Dendritic cell treated with granulocyte-macrophage colony-stimulating factor and Interleukin-4, amounts not matched to agents 40 ng/mL and 50 ng/mL, for 4 days (primary cell): ENCODE measurements around the gene NSMCE4A.
"Not testable (repeated sequence)": the region's sequence is repeated elsewhere in the genome, so short reads cannot be mapped to it uniquely, and the experiment has no call there.

Experiments
- H3K27ac Mint-ChIP-seq: one replicate; pipeline ENCODE4 v1.8.0; 2022; ENCODE audit warnings: mild to moderate bottlenecking, mixed read lengths
- H3K27me3 Mint-ChIP-seq: one replicate; pipeline ENCODE4 v1.8.0; 2022; ENCODE audit warnings: mild to moderate bottlenecking, mixed read lengths
- H3K36me3 Mint-ChIP-seq: one replicate; pipeline ENCODE4 v1.8.0; 2022; ENCODE audit warnings: low read depth, mixed read lengths
- H3K4me1 Mint-ChIP-seq: one replicate; pipeline ENCODE4 v1.8.0; 2022; ENCODE audit warnings: low read depth, mixed read lengths
- H3K4me3 Mint-ChIP-seq: one replicate; pipeline ENCODE4 v1.8.0; 2022; ENCODE audit warnings: mild to moderate bottlenecking, moderate library complexity, mixed read lengths
- H3K9me3 Mint-ChIP-seq: one replicate; pipeline ENCODE4 v1.8.0; 2022; ENCODE audit warnings: mixed read lengths
- intact Hi-C: fragments of 100-400 bp; cut with micrococcal nuclease; formaldehyde crosslinking; loops from one replicate; pipeline ENCODE4 v1.15.0; 2022

Gene NSMCE4A

GRCh38 chr10:121936295-121936694, 38.7 kb downstream of the NSMCE4A start:
- Mint-ChIP-seq H3K4me3 (no peak overlapping the region), H3K27ac (no peak overlapping the region), H3K4me1 (peaks cover 16% of the 10 kb centered on the region), H3K36me3 (no peaks in the 10 kb centered on the region), H3K27me3 (peaks cover 4% of the 10 kb centered on the region), H3K9me3 (no peaks in the 10 kb centered on the region)
- intact Hi-C loops: no loop called here

DNA sequence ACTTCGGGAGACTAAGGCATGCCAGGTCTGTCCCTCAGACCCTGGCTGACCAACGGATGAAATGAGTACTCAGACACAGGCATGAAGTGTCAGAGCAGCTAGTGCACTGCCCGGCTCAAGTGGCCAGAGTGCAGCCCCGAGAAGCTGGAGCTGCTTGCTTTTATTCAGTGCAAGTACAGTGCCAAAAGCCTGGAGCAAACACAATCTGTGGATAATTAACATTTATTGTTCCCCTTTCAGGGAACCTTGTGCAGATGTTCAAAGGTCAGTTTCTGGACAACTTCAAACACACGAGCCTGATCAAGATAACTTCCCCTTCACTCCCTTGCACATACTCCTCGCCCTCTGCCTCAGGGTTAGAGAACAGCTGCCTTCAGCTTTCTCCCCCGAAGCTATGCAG, 39.3 kb downstream of the NSMCE4A start:
- no peaks in the 10 kb centered on the region for H3K9me3 Mint-ChIP-seq
- peaks cover 4% of the 10 kb centered on the region for H3K27me3 Mint-ChIP-seq
- intact Hi-C loops: no loop called here

DNA sequence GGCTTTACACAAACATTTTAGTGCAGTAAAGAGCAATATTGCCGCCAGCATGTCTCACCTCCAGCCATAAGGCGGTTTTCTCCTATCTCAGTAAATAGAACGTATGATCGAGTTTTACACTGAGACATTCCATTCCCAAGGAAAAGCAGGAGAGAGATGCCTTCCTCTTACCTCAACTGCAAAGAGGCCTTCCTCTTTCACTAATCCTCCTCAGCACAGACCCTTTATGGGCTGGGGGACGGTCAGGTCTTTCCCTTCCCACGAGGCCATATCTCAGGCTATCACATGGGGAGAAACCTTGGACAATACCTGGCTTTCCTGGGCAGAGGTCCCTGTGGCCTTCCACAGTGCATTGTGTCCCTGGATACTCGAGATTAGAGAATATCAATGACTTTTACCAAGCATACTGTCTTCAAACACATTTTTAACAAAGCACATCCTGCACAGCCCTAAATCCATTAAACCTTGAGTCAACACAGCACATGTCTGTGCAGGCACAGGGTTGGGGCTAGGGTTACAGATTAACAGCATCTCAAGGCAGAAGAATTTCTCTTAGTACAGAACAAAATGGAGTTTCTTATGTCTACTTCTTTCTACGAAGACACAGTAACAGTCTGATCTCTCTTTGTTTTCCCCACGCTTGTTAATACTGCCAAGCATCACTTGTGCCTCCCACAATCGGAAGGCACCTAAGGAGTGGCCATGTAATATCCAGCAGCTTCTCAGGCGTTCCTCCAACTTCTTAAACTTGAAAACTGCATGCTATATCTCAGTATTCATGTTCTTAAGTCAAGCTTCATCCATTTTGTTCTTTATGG, 44.5 kb downstream of the NSMCE4A start:
- H3K4me3 Mint-ChIP-seq, H3K9me3 Mint-ChIP-seq, intact Hi-C loops, H3K27me3 Mint-ChIP-seq, H3K27ac Mint-ChIP-seq: not testable (repeated sequence)
- Mint-ChIP-seq H3K36me3 (peaks cover 23% of the 10 kb centered on the region), H3K4me1 (peaks cover 30% of the 10 kb centered on the region)

More for the DNA sequence above, 39.3 kb downstream of the NSMCE4A start:
- Mint-ChIP-seq H3K4me1 (peaks cover 16% of the 10 kb centered on the region), H3K27ac (no peak overlapping the region), H3K36me3 (no peaks in the 10 kb centered on the region), H3K4me3 (no peak overlapping the region)

DNA sequence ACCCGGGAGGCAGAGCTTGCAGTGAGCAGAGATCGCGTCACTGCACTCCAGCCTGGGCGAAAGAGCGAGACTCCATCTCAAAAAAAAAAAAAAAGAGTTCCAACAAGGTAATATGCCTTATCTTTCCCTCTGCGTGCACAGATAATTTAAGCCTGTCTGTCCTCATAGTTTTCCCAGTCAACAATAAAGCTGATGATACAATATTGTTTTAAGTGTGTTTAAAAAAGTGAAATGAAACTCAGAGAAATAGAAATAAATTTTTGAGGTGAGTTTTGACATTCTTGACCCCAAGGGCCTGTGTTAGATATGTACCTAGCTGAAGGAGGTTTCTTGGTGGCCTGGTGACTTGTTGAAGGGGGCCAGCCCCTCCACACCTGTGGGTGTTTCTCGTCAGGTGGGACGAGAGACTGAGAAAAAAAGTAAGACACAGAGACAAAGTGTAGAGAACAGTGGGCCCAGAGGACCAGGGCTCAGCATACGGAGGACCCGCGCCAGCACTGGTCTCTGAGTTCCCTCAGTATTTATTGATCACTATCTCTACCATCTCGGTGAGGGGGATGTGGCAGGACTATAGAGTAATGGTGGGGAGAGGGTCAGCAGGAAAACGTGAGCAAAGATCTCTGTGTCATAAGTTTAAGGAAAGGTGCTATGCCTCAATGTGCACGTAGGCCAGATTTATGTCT, 45.3 kb downstream of the NSMCE4A start:
- intact Hi-C loops, H3K9me3 Mint-ChIP-seq, H3K27ac Mint-ChIP-seq, H3K27me3 Mint-ChIP-seq, H3K4me3 Mint-ChIP-seq: not testable (repeated sequence)
- peaks cover 31% of the 10 kb centered on the region for H3K4me1 Mint-ChIP-seq
- H3K36me3 Mint-ChIP-seq: peaks cover 29% of the 10 kb centered on the region

DNA sequence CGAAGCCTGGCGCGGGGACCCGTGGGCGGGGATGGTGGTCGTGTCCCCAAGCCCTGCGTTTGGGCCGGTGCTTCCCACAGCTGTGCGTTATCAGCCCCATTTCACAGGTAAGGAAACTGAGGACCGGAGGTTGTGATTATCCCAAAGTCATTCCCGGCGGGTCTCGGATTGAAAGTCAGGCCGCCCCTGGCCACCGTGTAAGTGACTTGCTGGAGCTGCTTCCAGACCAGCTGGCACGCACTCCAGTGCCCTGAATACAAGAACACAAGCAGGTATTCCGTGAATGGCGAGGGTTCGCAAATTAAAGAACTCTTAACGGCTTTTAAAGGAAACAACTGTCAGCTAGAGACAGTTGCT, 46.5 kb downstream of the NSMCE4A start:
- intact Hi-C loops: loop anchor here (1.0 kb wide), 1 partner anchor 47 kb away; the partner anchor contains the start of gene NSMCE4A
- peaks cover 31% of the 10 kb centered on the region for H3K4me1 Mint-ChIP-seq
- peak overlapping the region; percentile 98 for H3K4me3 Mint-ChIP-seq
- peaks cover 29% of the 10 kb centered on the region for H3K36me3 Mint-ChIP-seq
- no peaks in the 10 kb centered on the region for H3K9me3 Mint-ChIP-seq
- H3K27me3 Mint-ChIP-seq: no peaks in the 10 kb centered on the region
- peak overlapping the region; percentile 94 for H3K27ac Mint-ChIP-seq

DNA sequence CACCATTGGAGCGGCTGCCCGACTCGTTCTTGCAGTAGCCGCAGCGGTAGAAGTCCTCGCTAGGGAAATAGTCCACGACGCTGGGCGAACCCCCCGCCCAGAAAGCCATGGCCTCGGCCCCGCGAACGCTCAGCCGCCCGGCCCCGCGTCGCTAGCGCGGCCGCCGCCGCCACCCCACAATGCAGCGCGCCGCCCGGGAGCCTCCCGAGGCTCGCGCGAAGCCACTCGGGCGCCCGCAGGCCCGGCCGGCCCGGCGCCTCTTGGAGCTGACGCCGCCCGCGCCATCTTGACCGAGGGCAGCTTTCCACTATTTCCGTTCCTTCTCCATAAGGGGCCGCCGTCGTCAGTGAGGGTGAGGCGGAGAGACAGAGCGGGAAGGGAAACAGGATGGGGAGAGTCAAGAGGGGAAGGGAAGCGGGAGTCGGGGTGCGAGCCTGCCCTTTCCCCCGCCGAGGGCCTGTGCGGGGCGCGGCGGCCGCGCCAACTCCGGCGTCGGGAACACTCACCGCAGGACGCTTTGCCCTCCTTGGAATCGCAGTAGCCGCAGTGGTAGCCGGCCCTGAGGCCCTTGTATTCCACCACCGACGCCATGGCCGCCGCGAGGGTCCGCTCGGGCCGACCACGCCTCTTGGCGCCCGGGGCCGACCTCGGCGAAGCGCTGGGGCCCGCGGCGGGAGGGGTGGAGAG, 47.0 kb downstream of the NSMCE4A start, which contains the start of gene ATE1:
Gene ATE1 (minus strand): TSS at position 191 of the 687 bp plus-strand sequence. CDS start 82 bp downstream, at position 109.
- Mint-ChIP-seq H3K27ac (peak within 1 kb of the TSS; percentile 94), H3K9me3 (no peaks in the 10 kb centered on the region), H3K27me3 (no peaks in the 10 kb centered on the region), H3K4me3 (peak within 1 kb of the TSS; percentile 98), H3K36me3 (peaks cover 32% of the 10 kb centered on the region), H3K4me1 (peaks cover 31% of the 10 kb centered on the region)
- intact Hi-C loops: loop anchor here (1.0 kb wide), 1 partner anchor 47 kb away; the partner anchor contains the start of gene NSMCE4A

DNA sequence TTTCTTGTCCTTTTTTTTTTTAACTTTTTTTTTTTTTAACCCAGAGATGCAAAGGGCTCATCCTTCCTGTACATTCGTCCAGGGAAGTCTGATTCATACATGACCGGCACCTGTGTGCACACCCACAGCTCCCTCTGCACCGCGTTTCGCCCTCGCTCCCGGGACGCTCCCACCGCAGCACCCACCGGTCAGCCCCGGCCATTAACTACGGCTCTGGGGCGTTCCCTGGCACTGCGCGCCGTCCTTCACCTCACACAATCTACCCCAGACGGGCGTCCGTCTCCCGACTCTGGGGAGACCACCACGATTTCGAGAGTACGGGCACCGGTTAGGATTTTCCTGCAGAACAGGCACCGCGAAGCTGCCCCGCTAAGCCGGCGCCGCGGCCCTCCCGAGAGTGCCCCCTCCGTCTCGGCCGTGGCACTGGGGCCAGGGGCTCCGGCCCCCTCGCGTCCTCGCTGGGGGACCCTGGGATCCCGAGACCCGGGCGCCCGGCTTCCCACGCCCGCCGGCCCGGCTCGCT, 47.6 kb downstream of the NSMCE4A start:
- H3K4me3 Mint-ChIP-seq: peak overlapping the region; percentile 98

DNA sequence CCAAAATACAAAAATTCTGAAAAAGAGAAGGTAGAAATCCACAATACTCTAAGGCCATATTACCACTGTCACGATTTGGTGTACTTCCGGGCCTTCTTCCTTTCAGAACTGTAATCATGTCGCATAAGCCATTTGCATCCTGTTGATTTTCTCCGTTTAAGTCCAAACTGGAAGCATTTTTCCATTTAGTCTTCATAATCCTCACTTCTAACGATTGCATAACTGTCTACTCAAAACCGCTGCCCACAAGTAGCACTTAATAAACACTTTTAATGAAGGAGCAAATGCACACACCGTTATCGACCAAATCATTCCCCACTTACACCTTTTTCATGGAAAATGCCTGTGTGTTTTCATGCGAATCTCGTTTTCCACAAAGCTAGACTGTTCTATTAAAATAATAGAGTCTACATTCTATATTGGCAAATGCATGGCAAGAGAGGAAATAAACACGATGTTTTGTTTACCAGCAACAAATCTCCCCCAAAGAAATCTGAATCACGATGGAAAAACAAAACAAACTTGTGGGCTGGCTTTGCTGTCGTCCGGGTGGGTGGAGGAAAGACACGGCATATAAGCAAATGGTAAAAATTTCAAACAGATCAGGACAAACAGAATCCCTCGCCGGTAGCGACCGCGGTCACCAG, 48.2 kb downstream of the NSMCE4A start:
- H3K9me3 Mint-ChIP-seq: no peaks in the 10 kb centered on the region
- H3K27ac Mint-ChIP-seq: peak overlapping the region; percentile 94
- intact Hi-C loops: no loop called here
- H3K27me3 Mint-ChIP-seq: no peaks in the 10 kb centered on the region
- H3K36me3 Mint-ChIP-seq: peaks cover 41% of the 10 kb centered on the region
- H3K4me1 Mint-ChIP-seq: peaks cover 30% of the 10 kb centered on the region
- H3K4me3 Mint-ChIP-seq: peak overlapping the region; percentile 98

More for the DNA sequence above, 47.6 kb downstream of the NSMCE4A start:
- H3K9me3 Mint-ChIP-seq: no peaks in the 10 kb centered on the region
- H3K4me1 Mint-ChIP-seq: peaks cover 31% of the 10 kb centered on the region
- intact Hi-C loops: no loop called here
- H3K27ac Mint-ChIP-seq: peak overlapping the region; percentile 94
- peaks cover 38% of the 10 kb centered on the region for H3K36me3 Mint-ChIP-seq
- no peaks in the 10 kb centered on the region for H3K27me3 Mint-ChIP-seq

- no peaks in the 10 kb centered on the region for H3K9me3 Mint-ChIP-seq
- H3K4me3 Mint-ChIP-seq: no peak overlapping the region
- H3K36me3 Mint-ChIP-seq: peaks cover 48% of the 10 kb centered on the region
- peaks cover 27% of the 10 kb centered on the region for H3K4me1 Mint-ChIP-seq
- H3K27me3 Mint-ChIP-seq: no peaks in the 10 kb centered on the region
- intact Hi-C loops: no loop called here
- H3K27ac Mint-ChIP-seq: no peak overlapping the region
Measured at GRCh38 chr10:121926157-121926556, 48.9 kb downstream of the NSMCE4A start.

DNA sequence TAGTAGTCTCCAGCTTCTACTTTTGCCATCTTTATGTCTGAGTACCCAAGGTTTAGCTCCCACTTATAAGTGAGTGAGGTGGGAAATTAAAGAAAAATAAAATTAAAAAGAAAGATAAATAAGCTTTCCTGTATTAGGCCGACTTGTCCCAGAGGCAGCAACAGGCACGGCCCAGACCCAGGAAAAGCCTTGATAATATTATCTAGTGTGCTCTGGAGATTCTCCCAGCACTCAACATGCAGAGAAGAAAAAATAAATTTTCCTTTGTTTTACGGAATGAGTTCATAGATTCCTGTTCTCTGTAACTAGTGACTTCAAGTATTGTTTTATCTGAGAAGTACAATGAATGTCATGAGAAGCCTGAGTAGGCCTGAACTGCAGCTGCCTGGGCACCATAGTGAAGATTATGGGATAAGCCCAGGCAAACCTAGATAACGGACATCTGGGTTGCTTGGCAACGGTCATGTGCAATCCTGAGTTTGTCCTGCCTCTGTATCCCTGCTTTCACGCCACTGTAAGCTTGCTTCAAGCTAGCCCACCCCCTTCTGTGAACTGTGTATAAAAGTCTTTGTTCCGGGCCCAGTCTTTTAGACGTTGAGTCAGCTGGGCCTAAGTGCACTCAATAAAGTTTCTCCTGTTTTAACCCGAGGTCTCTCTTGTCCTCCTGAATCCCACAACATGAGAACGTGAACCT, 53.6 kb downstream of the NSMCE4A start:
- H3K4me1 Mint-ChIP-seq: peaks cover 5% of the 10 kb centered on the region
- no peak overlapping the region for H3K27ac Mint-ChIP-seq
- intact Hi-C loops: no loop called here
- no peaks in the 10 kb centered on the region for H3K27me3 Mint-ChIP-seq
- no peak overlapping the region for H3K4me3 Mint-ChIP-seq
- H3K36me3 Mint-ChIP-seq: peaks cover 64% of the 10 kb centered on the region
- H3K9me3 Mint-ChIP-seq: no peaks in the 10 kb centered on the region

DNA sequence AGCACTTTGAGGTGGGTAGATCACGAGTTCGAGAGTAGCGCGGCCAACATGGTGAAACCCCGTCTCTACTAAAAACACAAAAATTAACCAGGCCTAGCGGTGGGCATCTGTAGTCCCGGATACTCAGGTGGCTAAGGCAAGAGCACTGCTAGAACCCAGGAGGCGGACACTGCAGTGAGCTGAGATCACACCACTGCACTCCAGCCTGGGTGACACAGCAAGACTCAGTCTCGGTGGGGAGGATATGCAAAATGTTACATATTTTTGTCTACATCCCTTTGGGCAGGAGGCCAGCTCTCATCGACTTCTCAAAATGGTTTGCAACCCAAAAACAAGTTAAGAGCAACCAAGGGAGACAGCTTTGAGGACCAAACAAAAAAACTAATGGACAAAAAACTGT, 55.4 kb downstream of the NSMCE4A start:
- no peak overlapping the region for H3K4me3 Mint-ChIP-seq
- H3K27me3 Mint-ChIP-seq: no peaks in the 10 kb centered on the region
- H3K36me3 Mint-ChIP-seq: peaks cover 75% of the 10 kb centered on the region
- intact Hi-C loops: no loop called here
- H3K27ac Mint-ChIP-seq: no peak overlapping the region
- no peaks in the 10 kb centered on the region for H3K9me3 Mint-ChIP-seq
- H3K4me1 Mint-ChIP-seq: no peaks in the 10 kb centered on the region

- H3K9me3 Mint-ChIP-seq, H3K27me3 Mint-ChIP-seq, intact Hi-C loops, H3K27ac Mint-ChIP-seq, H3K4me3 Mint-ChIP-seq, H3K4me1 Mint-ChIP-seq: not testable (repeated sequence)
- peaks cover 83% of the 10 kb centered on the region for H3K36me3 Mint-ChIP-seq
Measured at GRCh38 chr10:121918800-121919199, 56.2 kb downstream of the NSMCE4A start.

GRCh38 chr10:121914661-121915060, 60.4 kb downstream of the NSMCE4A start:
- Mint-ChIP-seq H3K36me3 (peaks cover 82% of the 10 kb centered on the region), H3K27me3 (no peaks in the 10 kb centered on the region), H3K4me1 (no peaks in the 10 kb centered on the region), H3K9me3 (no peaks in the 10 kb centered on the region), H3K4me3 (no peak overlapping the region), H3K27ac (no peak overlapping the region)
- intact Hi-C loops: no loop called here
